PFSK-1 (cell line): ENCODE data around the gene OTULINL.

Experiments used
- FOXP2 ChIP-seq: optimal IDR thresholded peaks from 2 replicates; pipeline ENCODE3; 2011; ENCODE audit warnings: borderline replicate concordance, control low read depth, inconsistent platforms; ENCODE audit not compliant: insufficient read depth; ENCODE audit errors: extremely low read length, extremely low read depth
- POLR2AphosphoS5 ChIP-seq: IDR thresholded peaks from 2 replicates; pipeline ENCODE4 v1.6.1; 2012; ENCODE audit warnings: low read depth, mild to moderate bottlenecking, control low read depth, low read length, moderate library complexity
- REST ChIP-seq, 2 experiments: IDR thresholded peaks; 2 replicates each; pipeline versions ENCODE4 v1.6.1 to v1.8.0; 2011 to 2012; ENCODE audit warnings: low read depth in 2 of 2, low read length in 2 of 2, control low read depth in 1 of 2, inconsistent platforms in 1 of 2, mild to moderate bottlenecking in 1 of 2, moderate library complexity in 1 of 2; ENCODE audit not compliant: insufficient read depth in 1 of 2
- SIN3A ChIP-seq: IDR thresholded peaks from 2 replicates; pipeline ENCODE4 v1.6.1; 2012; ENCODE audit warnings: mild to moderate bottlenecking, low read length, moderate library complexity, borderline replicate concordance; ENCODE audit not compliant: insufficient read depth
- TAF1 ChIP-seq: IDR thresholded peaks from 2 replicates; pipeline ENCODE4 v1.6.1; 2012; ENCODE audit warnings: low read length, control low read depth, borderline replicate concordance; ENCODE audit not compliant: insufficient read depth

GRCh38 chr5:14534773-14535172 lies 46.8 kb upstream of the OTULINL start:
- TF ChIP-seq SIN3A (no peak), POLR2AphosphoS5 (no peak), TAF1 (no peak), REST (IDR thresholded peaks at IDR 0.05; ENCODE audit: insufficient read depth in 1 of 2, low read depth in 2 of 2, low read length in 2 of 2) (no peak), FOXP2 (no peak)
